HG03159 (cell line): Measurements from ENCODE around the gene PIP4K2B.
"Not testable (repeated sequence)": the region's sequence is repeated elsewhere in the genome, so short reads cannot be mapped to it uniquely, and the experiment has no call there.

ENCODE experiments used
- ATAC-seq: cut with Tn5 transposase; IDR thresholded peaks from one replicate; pipeline ENCODE4 v1.9.1; 2021; ENCODE audit warnings: mild to moderate bottlenecking, moderate library complexity; ENCODE audit not compliant: unreplicated experiment

Gene PIP4K2B

GRCh38 chr17:38799501-38800236 lies at the start of gene PIP4K2B:
TSS of gene PIP4K2B (minus strand) at chr17:38799556. CDS start at chr17:38799424, 132 bp downstream.
- peak; percentile 79 for ATAC-seq

- ATAC-seq, result no peak
These were observed 49.2 kb upstream of the PIP4K2B start for GRCh38 chr17:38848557-38848891.

- ATAC-seq, result no peak
These were observed 45.0 kb upstream of the PIP4K2B start for GRCh38 chr17:38844261-38844757.

- no peak for ATAC-seq
These were observed 26.4 kb upstream of the PIP4K2B start for GRCh38 chr17:38825762-38826247.

GRCh38 chr17:38824899-38825761 lies 25.8 kb upstream of the PIP4K2B start, which contains the start of gene CWC25:
TSS of gene CWC25 (minus strand) at chr17:38825321. CDS start at chr17:38825183, 138 bp downstream.
- peak; percentile 73 for ATAC-seq

- ATAC-seq, result no peak
These were observed 16.3 kb upstream of the PIP4K2B start for GRCh38 chr17:38815576-38816193.

- no peak for ATAC-seq
These were observed 10.5 kb upstream of the PIP4K2B start for GRCh38 chr17:38809828-38810227.

GRCh38 chr17:38800237-38800760 lies 943 bp upstream of the PIP4K2B start:
- ATAC-seq, result no peak

GRCh38 chr17:38798614-38799500 lies 499 bp downstream of the PIP4K2B start:
- ATAC-seq, result peak; percentile 32

- ATAC-seq, result no peak
These were observed 1.5 kb downstream of the PIP4K2B start for GRCh38 chr17:38797828-38798227.

- no peak for ATAC-seq
These were observed 2.2 kb downstream of the PIP4K2B start for GRCh38 chr17:38797158-38797490.

- no peak for ATAC-seq
These were observed 2.8 kb downstream of the PIP4K2B start for GRCh38 chr17:38796451-38797157.

- ATAC-seq, result no peak
These were observed 5.1 kb downstream of the PIP4K2B start for GRCh38 chr17:38794221-38794620.

- no peak for ATAC-seq
These were observed 8.2 kb downstream of the PIP4K2B start for GRCh38 chr17:38791162-38791561.

GRCh38 chr17:38790148-38790707 lies 9.1 kb downstream of the PIP4K2B start:
- ATAC-seq, result not testable (repeated sequence)

- ATAC-seq, result no peak
These were observed 10.2 kb downstream of the PIP4K2B start for GRCh38 chr17:38789185-38789584.

- ATAC-seq, result not testable (repeated sequence)
These were observed 11.4 kb downstream of the PIP4K2B start for GRCh38 chr17:38787999-38788398.

- ATAC-seq, result no peak
These were observed 13.0 kb downstream of the PIP4K2B start for GRCh38 chr17:38786372-38786771.

GRCh38 chr17:38783227-38783626 lies 16.1 kb downstream of the PIP4K2B start:
- no peak for ATAC-seq
